ENCODE results near the gene DIP2B. TPM values are rescaled to one million over a fixed set of nuclear protein-coding genes. Genes with fewer than 3 reads are reported as not detected.

The DIP2B gene
- total and polyA plus RNA-seq, 9 donors, result 7.2 to 33.3 (median 19.2) TPM

GRCh38 chr12:50564948-50565297 is 60.1 kb downstream of the DIP2B start:
- Histone ChIP-seq H3K9me3 (no peaks in the 10 kb centered on the region), H3K36me3 (no peaks in the 10 kb centered on the region), H3K27ac (no peak overlapping the region), H3K4me3 (no peak overlapping the region), H3K27me3 (no peaks in the 10 kb centered on the region), H3K4me1 (ENCODE audit: insufficient read depth) (peaks cover 13% of the 10 kb centered on the region)
- DNase-seq, result no peak
- TF ChIP-seq EP300 (IDR thresholded peaks at IDR 0.05), result no peak
- TF ChIP-seq POLR2A (IDR thresholded peaks at IDR 0.05), result no peak
- no peak for TF ChIP-seq CTCF (IDR thresholded peaks at IDR 0.05)
- WGBS, 3 donors, result 74 to 85% (median 75%) methylated on average over 3 of the region's 3 CpGs
- intact Hi-C loops (cut with DNase I), result no loop called here

GRCh38 chr12:50566066-50566465 is 61.3 kb downstream of the DIP2B start:
- no peak for TF ChIP-seq CTCF (IDR thresholded peaks at IDR 0.05)
- no peak for TF ChIP-seq EP300 (IDR thresholded peaks at IDR 0.05)
- TF ChIP-seq POLR2A (IDR thresholded peaks at IDR 0.05), result no peak
- peaks cover 13% of the 10 kb centered on the region for H3K4me1 ChIP-seq (ENCODE audit: insufficient read depth)
- no peak for DNase-seq
- no peaks in the 10 kb centered on the region for H3K36me3 ChIP-seq
- intact Hi-C loops (cut with DNase I), result no loop called here
- no peak overlapping the region for H3K4me3 ChIP-seq
- H3K9me3 ChIP-seq, result no peaks in the 10 kb centered on the region
- H3K27me3 ChIP-seq, result no peaks in the 10 kb centered on the region
- no peak overlapping the region for H3K27ac ChIP-seq
- WGBS, 3 donors, result 96 to 100% (median 98%) methylated on average over 1 of the region's 1 CpG

GRCh38 chr12:50567926-50568325 is 63.1 kb downstream of the DIP2B start:
- Histone ChIP-seq H3K4me3 (no peak overlapping the region), H3K9me3 (no peaks in the 10 kb centered on the region), H3K4me1 (ENCODE audit: insufficient read depth) (peaks cover 15% of the 10 kb centered on the region), H3K36me3 (no peaks in the 10 kb centered on the region), H3K27me3 (no peaks in the 10 kb centered on the region), H3K27ac (peak overlapping the region; percentile 71 to 73)
- no peak for DNase-seq
- TF ChIP-seq CTCF (IDR thresholded peaks at IDR 0.05) (no peak), POLR2A (IDR thresholded peaks at IDR 0.05) (no peak), EP300 (IDR thresholded peaks at IDR 0.05) (no peak)
- intact Hi-C loops (cut with DNase I), result no loop called here
- WGBS, 3 donors, result 17 to 33% (median 28%) methylated on average over 1 of the region's 1 CpG

- no peaks in the 10 kb centered on the region for H3K27me3 ChIP-seq
- intact Hi-C loops (cut with DNase I), result no loop called here
- no peaks in the 10 kb centered on the region for H3K36me3 ChIP-seq
- WGBS, 3 donors, result 8 to 17% (median 10%) methylated on average over 4 of the region's 4 CpGs
- H3K4me3 ChIP-seq, result peak overlapping the region; percentile 1
- H3K9me3 ChIP-seq, result no peaks in the 10 kb centered on the region
- H3K27ac ChIP-seq, result peak overlapping the region; percentile 71 to 73
- H3K4me1 ChIP-seq (ENCODE audit: insufficient read depth), result peaks cover 20% of the 10 kb centered on the region
- TF ChIP-seq POLR2A (IDR thresholded peaks at IDR 0.05) (no peak), EP300 (IDR thresholded peaks at IDR 0.05) (no peak), CTCF (IDR thresholded peaks at IDR 0.05) (no peak)
- DNase-seq, result no peak
Observed at GRCh38 chr12:50568338-50569091, 63.7 kb downstream of the DIP2B start.

Measured in ovary (tissue), 9 donors.